ENCODE data around the gene NR1H2. TPM values are rescaled to one million over a fixed set of nuclear protein-coding genes. Genes with fewer than 3 reads are reported as not detected.
"Not testable (repeated sequence)": the region's sequence is repeated elsewhere in the genome, so short reads cannot be mapped to it uniquely, and the experiment has no call there.

The NR1H2 gene
- 96.1 and 98.3 TPM in 2 replicates for total RNA-seq (2014; rRNA removed; shearing (Covaris generic))
- 80.4 and 93.4 TPM in 2 replicates for polyA plus RNA-seq (2015; cell fraction: cytosol; rRNA removed)
- polyA plus RNA-seq (2015; cell fraction: nucleus; rRNA removed): 83.7 and 89.2 TPM in 2 replicates

- DNase-seq (ENCODE audit: low read depth): peak; percentile 92
These were observed at the start of gene NR1H2 for GRCh38 chr19:50376166-50377050. Gene NR1H2 (plus strand): TSS chr19:50376457. CDS start chr19:50377606, 1,149 bp downstream.

DNA sequence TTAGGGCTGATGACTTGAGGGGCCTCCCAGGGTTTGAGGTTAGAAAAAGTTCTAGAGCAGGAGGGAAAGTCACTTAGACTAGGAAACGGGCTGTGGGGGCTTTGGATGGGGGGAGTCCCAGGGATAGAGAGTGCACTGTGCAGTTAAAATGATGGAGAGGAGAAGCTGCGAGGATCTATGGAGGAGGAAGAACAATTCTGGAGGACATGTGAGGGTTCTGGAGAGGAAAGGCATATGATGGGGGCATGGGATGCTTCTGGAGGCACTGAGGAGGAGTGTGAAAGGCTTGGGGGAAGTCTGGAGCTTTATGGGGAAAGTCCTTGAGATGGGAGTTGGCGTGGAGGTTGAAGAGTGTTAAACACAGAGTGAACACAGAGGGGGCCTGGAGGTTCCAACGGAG is 49.2 kb upstream of the NR1H2 start:
- DNase-seq (ENCODE audit: low read depth): no peak

GRCh38 chr19:50327461-50328223 is 48.6 kb upstream of the NR1H2 start:
- no peak for DNase-seq (ENCODE audit: low read depth)

DNA sequence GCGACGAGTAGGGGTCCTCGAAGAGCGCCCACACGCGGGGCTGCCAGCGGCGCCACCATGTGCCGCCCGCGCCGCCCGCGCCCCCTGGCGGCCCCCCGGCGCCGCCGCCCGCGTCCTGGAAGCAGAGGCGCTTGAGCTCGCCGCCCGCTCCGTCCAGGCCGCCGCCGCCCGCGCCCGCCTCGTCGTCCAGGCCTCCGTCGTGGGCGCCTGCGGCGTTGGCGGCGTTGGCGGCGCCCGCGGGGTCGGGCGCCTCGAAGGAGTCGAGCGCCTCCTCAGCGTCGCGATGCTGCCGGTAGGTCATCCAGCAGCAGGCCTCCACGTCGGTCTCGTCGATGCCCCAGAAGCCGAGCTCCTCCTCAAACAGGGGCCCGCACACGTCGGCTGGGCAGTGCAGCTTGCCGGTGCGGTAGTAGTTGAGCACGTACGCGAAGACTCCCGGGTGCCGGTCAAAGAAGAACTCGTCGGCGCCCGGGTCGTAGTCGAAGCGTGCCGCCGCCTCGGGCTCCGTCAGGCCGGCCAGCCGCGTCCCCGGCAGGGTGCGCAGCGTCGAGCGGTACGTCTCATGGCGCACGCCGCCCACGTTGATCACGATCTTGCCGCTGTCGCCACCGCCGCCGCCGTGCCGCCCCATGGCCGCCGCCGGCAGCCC is 47.9 kb upstream of the NR1H2 start:
- DNase-seq (ENCODE audit: low read depth): no peak

DNA sequence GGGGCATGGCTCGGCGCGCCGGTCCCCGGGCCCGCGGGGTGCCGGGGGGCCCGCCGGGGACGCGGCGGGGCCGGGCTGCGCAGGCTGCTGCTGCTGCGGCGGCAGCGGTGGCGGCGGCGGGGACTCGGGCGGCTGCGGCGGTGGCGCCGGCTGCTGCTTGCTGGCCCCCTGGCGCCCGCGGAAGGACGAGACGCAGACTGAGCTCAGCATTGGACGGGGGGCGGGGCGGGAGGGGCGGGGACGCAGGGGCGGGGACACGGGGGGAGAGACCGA is 47.4 kb upstream of the NR1H2 start:
- no peak for DNase-seq (ENCODE audit: low read depth)

- DNase-seq (ENCODE audit: low read depth): no peak
These were observed 46.9 kb upstream of the NR1H2 start, which contains the start of gene KCNC3 for GRCh38 chr19:50329146-50329925. Gene KCNC3 (minus strand): TSS chr19:50329377. CDS start chr19:50329082, 295 bp downstream.

GRCh38 chr19:50329926-50330294 is 46.3 kb upstream of the NR1H2 start:
- DNase-seq (ENCODE audit: low read depth): not testable (repeated sequence)

DNA sequence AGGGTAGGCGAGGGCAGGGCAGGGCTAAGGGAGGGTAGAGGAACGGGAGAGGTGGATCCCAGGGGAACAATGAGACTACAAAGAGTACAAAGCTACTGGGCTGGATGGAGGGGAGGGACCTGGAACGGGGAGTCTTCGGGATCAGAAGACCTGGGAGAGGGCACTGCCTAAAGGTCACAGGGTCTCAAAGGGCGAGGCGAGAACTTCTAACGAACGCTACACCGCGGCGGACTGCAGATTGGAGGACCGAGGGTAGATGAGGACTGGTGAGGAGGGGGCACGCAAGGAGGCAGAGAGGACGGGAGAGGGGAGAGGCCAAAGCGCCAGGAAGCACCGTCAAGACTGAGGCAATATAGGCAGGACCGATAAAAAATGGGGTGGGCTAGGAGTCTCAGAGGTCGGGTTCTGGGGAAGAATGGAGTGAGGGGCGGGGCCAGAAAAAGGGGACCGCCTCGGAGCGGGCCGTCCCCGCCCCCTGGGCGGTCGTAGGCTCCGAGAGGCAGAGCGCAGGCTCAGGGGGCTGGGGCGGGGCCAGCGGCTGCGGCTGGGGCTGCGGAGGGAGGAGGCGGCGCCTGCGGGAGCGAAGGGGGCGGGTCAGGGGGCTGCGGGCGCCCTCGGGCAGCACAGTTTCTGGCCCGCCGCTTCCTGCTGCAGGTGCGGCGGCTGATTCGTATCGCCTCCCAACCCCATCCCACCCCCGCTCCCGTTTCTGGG is 45.7 kb upstream of the NR1H2 start:
- DNase-seq (ENCODE audit: low read depth): no peak

GRCh38 chr19:50331221-50331993 is 44.9 kb upstream of the NR1H2 start:
- no peak for DNase-seq (ENCODE audit: low read depth)

- DNase-seq (ENCODE audit: low read depth): no peak
These were observed 44.3 kb upstream of the NR1H2 start for GRCh38 chr19:50331994-50332243.

GRCh38 chr19:50332244-50333038 is 43.8 kb upstream of the NR1H2 start:
- no peak for DNase-seq (ENCODE audit: low read depth)

- peak; percentile 60 for DNase-seq (ENCODE audit: low read depth)
These were observed 43.0 kb upstream of the NR1H2 start for GRCh38 chr19:50333235-50333736.

GRCh38 chr19:50333737-50334617 is 42.3 kb upstream of the NR1H2 start:
- no peak for DNase-seq (ENCODE audit: low read depth)

GRCh38 chr19:50334741-50335421 is 41.4 kb upstream of the NR1H2 start:
- no peak for DNase-seq (ENCODE audit: low read depth)

DNA sequence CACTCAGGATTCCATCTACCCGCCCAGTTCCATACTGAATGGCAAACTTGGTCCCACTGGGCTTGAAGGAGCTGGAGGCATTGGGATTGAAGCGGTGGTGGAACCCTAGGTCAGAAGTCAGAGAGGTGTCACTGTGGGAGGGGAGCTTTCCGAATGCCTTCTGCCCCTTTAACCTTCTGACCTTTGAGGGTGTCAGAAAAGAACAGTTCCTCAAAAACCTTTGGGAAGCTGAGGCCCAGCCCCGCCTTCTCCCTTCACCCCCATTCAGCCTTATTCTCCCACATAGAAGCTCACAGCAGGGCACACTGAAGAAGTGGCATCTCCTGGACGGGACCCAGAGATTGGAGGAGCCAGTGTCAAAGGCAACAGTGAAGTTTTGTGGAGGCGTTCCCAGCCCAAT is 39.2 kb upstream of the NR1H2 start:
- not testable (repeated sequence) for DNase-seq (ENCODE audit: low read depth)

DNA sequence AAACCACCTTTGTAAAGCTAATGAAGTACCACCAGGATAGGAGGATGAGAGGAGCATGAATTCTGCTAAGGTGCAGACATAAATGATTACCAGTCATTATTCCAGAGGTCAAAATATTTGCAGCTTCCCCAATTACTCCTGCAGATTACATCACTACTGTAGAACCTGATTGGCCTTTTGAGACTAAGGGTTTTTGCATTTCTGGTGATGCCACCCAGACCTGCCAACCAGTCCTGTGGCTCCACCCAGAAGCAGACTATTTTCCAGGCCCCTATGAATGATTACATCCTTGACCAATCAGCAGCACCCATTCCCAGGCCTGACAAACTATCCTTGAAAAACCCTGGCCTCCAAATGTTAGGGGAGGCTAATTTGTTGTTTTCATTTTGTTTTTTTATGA is 35.9 kb upstream of the NR1H2 start:
- no peak for DNase-seq (ENCODE audit: low read depth)

DNA sequence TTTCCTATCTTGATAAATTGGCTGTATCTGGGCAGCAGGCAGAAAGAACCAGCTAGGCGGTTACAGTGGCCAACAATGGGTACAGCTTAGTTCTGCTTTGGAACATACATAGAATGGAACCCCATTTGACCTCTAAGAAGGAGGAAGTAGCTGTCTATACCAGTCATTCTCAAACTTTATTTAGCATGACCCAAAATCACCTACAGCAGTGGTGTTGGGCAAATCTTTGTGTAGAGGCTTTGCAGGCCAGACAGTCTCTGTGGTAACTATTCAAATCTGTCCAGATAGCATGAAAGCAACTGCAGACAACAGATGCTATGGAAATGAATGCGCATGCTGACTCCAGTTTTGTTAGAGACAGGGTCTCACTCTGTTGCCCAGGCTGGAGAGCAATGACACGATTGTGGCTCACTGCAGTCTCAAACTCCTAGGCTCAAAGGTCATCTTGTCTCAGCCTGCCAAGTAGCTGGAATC is 35.1 kb upstream of the NR1H2 start:
- DNase-seq (ENCODE audit: low read depth): no peak
